A549 (cell line): ENCODE data around the gene COBL. TPM values are rescaled to one million over a fixed set of nuclear protein-coding genes. Genes with fewer than 3 reads are reported as not detected.

Experiments used
- ATAC-seq, 2 experiments: fragments of 200-7000 bp in 1 of 2; fragments of >200 bp in 1 of 2; cut with Nextera tagmentation in 1 of 2; cut with Tn5 transposase in 1 of 2; 3 replicates each; pipeline versions ENCODE4 v1.8.0 to v1.9.1; 2018 to 2020; ENCODE audit warnings: mild to moderate bottlenecking in 1 of 2, moderate library complexity in 1 of 2
- CTCF ChIA-PET: fragments of 300-600 bp; sonication (Branson Sonifier 250); formaldehyde crosslinking; extraction: SDS; loops from one replicate; lab custom pipeline; 2021; ENCODE audit warnings: antibody characterized with exemption, inconsistent platforms; lab: Yijun Ruan, JAX
- POLR2A ChIA-PET: fragments of 350-600 bp; formaldehyde crosslinking; extraction: SDS; loops from one replicate; lab custom pipeline; 2021; ENCODE audit warnings: antibody characterized with exemption, inconsistent platforms; lab: Yijun Ruan, JAX
- DNase-seq, 2 experiments: peaks; one replicate each; pipeline versions ENCODE4 v3.0.0 to v3.0.0-alpha.2; 2011 to 2016; ENCODE audit warnings: low read depth in 1 of 2, low spot score in 1 of 2
- FAIRE-seq: peaks from 2 replicates; lab custom pipeline; 2011; peaks lifted over from hg19 to GRCh38; lab: Jason Lieb, UNC
- H3K27ac ChIP-seq, 2 experiments: fragments of >200 bp; sonication (Bioruptor Twin); formaldehyde crosslinking; 3 replicates each; pipeline ENCODE4 v1.5.1; 2016 to 2017
- H3K4me1 ChIP-seq: fragments of >200 bp; sonication (Bioruptor Twin); formaldehyde crosslinking; 3 replicates; pipeline ENCODE4 v1.6.1; 2016
- H3K4me2 ChIP-seq: fragments of >200 bp; sonication (Bioruptor Twin); formaldehyde crosslinking; 3 replicates; pipeline ENCODE4 v1.6.1; 2016
- H3K4me3 ChIP-seq: fragments of >200 bp; sonication (Bioruptor Twin); formaldehyde crosslinking; 3 replicates; pipeline ENCODE4 v1.5.1; 2016
- H3K9me3 ChIP-seq: fragments of >200 bp; sonication (Bioruptor Twin); formaldehyde crosslinking; 3 replicates; pipeline ENCODE4 v1.6.1; 2016
- CHD2 ChIP-seq: fragments of 150-350 bp; IDR thresholded peaks from 2 replicates; pipeline ENCODE4 v1.6.1; 2014; ENCODE audit warnings: low read length; ENCODE audit not compliant: partially characterized antibody
- ELK1 ChIP-seq: fragments of 150-350 bp; IDR thresholded peaks from 2 replicates; pipeline ENCODE4 v1.6.1; 2014; ENCODE audit warnings: low read depth, mild to moderate bottlenecking, low read length
- ESRRA ChIP-seq: fragments of 150-350 bp; IDR thresholded peaks from 2 replicates; pipeline ENCODE4 v1.6.1; 2014; ENCODE audit warnings: mild to moderate bottlenecking, low read length, borderline replicate concordance
- FOSL2 ChIP-seq, 2 experiments: fragments of 450-650 bp in 1 of 2; fragments of >200 bp in 1 of 2; sonication (Bioruptor Twin) in 1 of 2; formaldehyde crosslinking; IDR thresholded peaks; 2 replicates each; pipeline versions ENCODE4 v1.5.0 to v1.6.1; 2016 to 2020; ENCODE audit warnings: mild to moderate bottlenecking in 1 of 2, moderate library complexity in 1 of 2
- GATA3 ChIP-seq: IDR thresholded peaks from 2 replicates; pipeline ENCODE4 v1.6.1; 2012; ENCODE audit warnings: borderline replicate concordance
- HES2 ChIP-seq: fragments of >200 bp; sonication (Bioruptor Twin); formaldehyde crosslinking; IDR thresholded peaks from 2 replicates; pipeline ENCODE4 v1.6.1; 2016
- HEYL ChIP-seq: fragments of 250-450 bp; sonication (Bioruptor Pico); IDR thresholded peaks from 2 replicates; pipeline ENCODE4 v1.8.0; 2021; ENCODE audit warnings: mild to moderate bottlenecking, moderate library complexity
- KDM1A ChIP-seq: fragments of 200-600 bp; sonication (generic); IDR thresholded peaks from 2 replicates; pipeline ENCODE4 v1.6.1; 2016; ENCODE audit warnings: low read depth, mild to moderate bottlenecking
- MAX ChIP-seq: IDR thresholded peaks from 2 replicates; pipeline ENCODE4 v1.6.1; 2012
- NFE2L2 ChIP-seq: fragments of 150-350 bp; conservative IDR thresholded peaks from 2 replicates; pipeline ENCODE4 v1.6.1; 2014; ENCODE audit warnings: low read length
- PHF8 ChIP-seq: fragments of 200-600 bp; sonication (generic); IDR thresholded peaks from 2 replicates; pipeline ENCODE4 v1.6.1; 2016; ENCODE audit warnings: low read depth, mild to moderate bottlenecking, antibody characterized with exemption, moderate library complexity, borderline replicate concordance
- POLR2A ChIP-seq: IDR thresholded peaks from 2 replicates; pipeline ENCODE4 v1.6.1; 2012; ENCODE audit warnings: mild to moderate bottlenecking, low read length
- RCOR1 ChIP-seq: fragments of 150-350 bp; IDR thresholded peaks from 2 replicates; pipeline ENCODE4 v1.6.1; 2014; ENCODE audit warnings: antibody characterized with exemption, low read length, low read depth
- RNF2 ChIP-seq: fragments of 200-600 bp; sonication (generic); IDR thresholded peaks from 2 replicates; pipeline ENCODE4 v1.6.1; 2016; ENCODE audit warnings: low read depth, mild to moderate bottlenecking, antibody characterized with exemption, moderate library complexity, borderline replicate concordance
- SREBF2 ChIP-seq: fragments of 450-650 bp; IDR thresholded peaks from 2 replicates; pipeline ENCODE4 v1.6.1; 2014; ENCODE audit warnings: mild to moderate bottlenecking, moderate library complexity
- ZC3H11A ChIP-seq: fragments of 450-650 bp; IDR thresholded peaks from 2 replicates; pipeline ENCODE4 v1.6.1; 2014; ENCODE audit warnings: antibody characterized with exemption, mild to moderate bottlenecking
- ZFP36 ChIP-seq: fragments of 450-650 bp; IDR thresholded peaks from 2 replicates; pipeline ENCODE4 v1.6.1; 2014; ENCODE audit warnings: borderline replicate concordance; ENCODE audit not compliant: partially characterized antibody
- WGBS: methylation state at CpG from one replicate; pipeline ENCODE4 v1.1.6; 2017; ENCODE audit errors: missing lambda C conversion rate; 5-methylcytosine and 5-hydroxymethylcytosine counted together
- polyA plus RNA-seq, 4 experiments: library from polyadenylated mRNA; depleted of rRNA in 3 of 4; stranded (reverse); fragments of >200 nt; fragmentation: RNase III in 1 of 4; extraction: RNeasy Plus Mini Kit Qiagen cat#74134 plus additional on column Dnase treatment in 1 of 4; gene quantifications; 2 replicates in 3 of 4; 3 replicates in 1 of 4; pipeline ENCODE4 v1.2.3, GENCODE V29; 2011 to 2017
- TF ChIP-seq, protein P1 (sequence below): fragments of 450-650 bp; IDR thresholded peaks from 2 replicates; pipeline ENCODE4 v1.6.1; 2014; ENCODE audit warnings: antibody characterized with exemption

COBL gene
- polyA plus RNA-seq, 2 of the 4 experiments (the other 2 are of a cell fraction): 1.5 to 7.4 TPM

GRCh38 chr7:51128545-51129435 is 187.8 kb downstream of the COBL start (continued):
- no peak for TF ChIP-seq PHF8

- WGBS: 46% methylated on average over 3 of the region's 3 CpGs
- DNase-seq: no peak
- CTCF ChIA-PET: interaction anchor here (0.9 to 4.3 kb wide), 4 partner anchors 14 to 922 kb away, joined by 3 to 29 read pairs (median 4); no protein-coding TSS in a partner anchor
- no peak for TF ChIP-seq ELK1
- TF ChIP-seq RCOR1: no peak
- TF ChIP-seq ZFP36: no peak
- TF ChIP-seq FOSL2 (IDR thresholded peaks at IDR 0.05): no peak
- TF ChIP-seq FOSL2 (CRISPR knock-in tag; IDR thresholded peaks at IDR 0.05): no peak
- TF ChIP-seq PHF8: no peak
- no peak for TF ChIP-seq GATA3
- TF ChIP-seq HEYL (CRISPR knock-in tag): no peak
- no peak for TF ChIP-seq KDM1A
- TF ChIP-seq, protein P1, sequence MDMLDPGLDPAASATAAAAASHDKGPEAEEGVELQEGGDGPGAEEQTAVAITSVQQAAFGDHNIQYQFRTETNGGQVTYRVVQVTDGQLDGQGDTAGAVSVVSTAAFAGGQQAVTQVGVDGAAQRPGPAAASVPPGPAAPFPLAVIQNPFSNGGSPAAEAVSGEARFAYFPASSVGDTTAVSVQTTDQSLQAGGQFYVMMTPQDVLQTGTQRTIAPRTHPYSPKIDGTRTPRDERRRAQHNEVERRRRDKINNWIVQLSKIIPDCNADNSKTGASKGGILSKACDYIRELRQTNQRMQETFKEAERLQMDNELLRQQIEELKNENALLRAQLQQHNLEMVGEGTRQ: no peak
- no peak for TF ChIP-seq HES2
- TF ChIP-seq MAX: no peak
- H3K4me3 ChIP-seq: no peak overlapping the region
- no peak for FAIRE-seq
- H3K27ac ChIP-seq: no peak overlapping the region
- no peak overlapping the region for H3K4me2 ChIP-seq
- POLR2A ChIA-PET: no interaction called here
- ATAC-seq: no peak
- H3K4me1 ChIP-seq: peaks cover 16% of the 10 kb centered on the region
- H3K9me3 ChIP-seq: no peaks in the 10 kb centered on the region
These were observed 189.0 kb downstream of the COBL start for GRCh38 chr7:51127618-51127904.

- Histone ChIP-seq H3K9me3 (no peaks in the 10 kb centered on the region), H3K27ac (no peak overlapping the region), H3K4me3 (no peak overlapping the region), H3K4me2 (no peak overlapping the region), H3K4me1 (peaks cover 16% of the 10 kb centered on the region)
- ChIA-PET CTCF (interaction anchor here (0.9 to 4.3 kb wide), 4 partner anchors 14 to 922 kb away, joined by 3 to 29 read pairs (median 4); no protein-coding TSS in a partner anchor), POLR2A (no interaction called here)
- FAIRE-seq (no peak), DNase-seq (no peak), ATAC-seq (no peak)
- no peak for TF ChIP-seq ZC3H11A
- no peak for TF ChIP-seq POLR2A
- TF ChIP-seq GATA3: no peak
- no peak for TF ChIP-seq SREBF2
- no peak for TF ChIP-seq ESRRA
- TF ChIP-seq ELK1: no peak
- TF ChIP-seq CHD2: no peak
- TF ChIP-seq RNF2: no peak
- no peak for TF ChIP-seq PHF8
- TF ChIP-seq NFE2L2: no peak
- WGBS: 81% methylated on average over 15 of the region's 19 CpGs
These were observed 189.6 kb downstream of the COBL start for GRCh38 chr7:51126813-51127617.
